COLO829 (cell line): ENCODE results near the gene OR2C1.

ENCODE experiments used
- DNase-seq: peaks from one replicate; pipeline ENCODE4 v3.0.0; 2012; ENCODE audit warnings: low spot score

OR2C1 gene

GRCh38 chr16:3400446-3400778, 44.7 kb downstream of the OR2C1 start:
- DNase-seq: no peak

DNA sequence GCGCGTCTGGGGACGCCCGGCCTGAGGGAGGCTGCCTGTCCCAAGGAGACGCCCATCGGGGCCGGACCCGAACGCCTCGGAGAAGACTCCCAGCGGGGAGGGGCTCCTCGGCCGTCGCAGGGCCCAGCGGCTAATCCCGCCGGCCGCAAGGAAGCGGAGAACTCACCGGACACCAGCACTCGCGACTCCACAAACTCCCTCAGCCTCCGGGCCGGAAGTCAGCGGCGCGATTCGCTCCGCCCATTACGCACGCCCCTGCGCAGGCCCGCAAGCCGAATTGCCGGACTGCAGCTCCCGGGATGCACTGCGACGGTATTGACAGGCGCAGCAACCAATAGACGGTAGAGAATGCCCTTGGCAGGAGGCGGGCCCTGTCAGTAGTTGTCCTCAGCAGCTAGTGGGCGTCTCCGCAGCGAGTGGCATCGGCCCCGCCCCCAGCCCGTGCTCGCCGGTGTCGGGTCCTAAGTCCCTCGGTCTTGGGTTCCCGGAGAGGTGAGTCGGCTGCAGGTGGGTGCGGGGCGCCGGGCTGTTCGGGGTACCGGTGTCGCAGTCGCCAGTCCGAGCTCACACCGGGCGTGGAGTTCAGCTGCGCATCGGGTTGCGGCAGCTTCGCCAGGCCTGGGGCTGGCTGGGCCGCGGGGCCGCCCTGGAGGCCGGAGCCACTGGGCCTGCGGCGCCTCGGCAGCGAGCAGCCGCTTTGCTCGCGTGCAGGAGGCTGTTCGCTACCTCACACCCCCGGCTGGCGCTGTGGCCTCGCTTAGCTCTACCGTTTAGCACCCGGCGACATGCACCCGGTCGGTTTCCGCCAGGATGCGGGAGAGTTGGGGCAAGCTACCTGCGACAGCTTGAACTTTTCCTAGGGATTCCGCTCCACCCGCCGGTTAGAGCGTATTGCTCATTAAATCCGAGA, 45.3 kb downstream of the OR2C1 start, which contains the start of the genes ZNF174 and ZSCAN32:
Gene ZNF174 (plus strand): TSS at position 437 of the 910 bp plus-strand sequence. CDS start 790 bp downstream, outside the sequence.
Gene ZSCAN32 (minus strand): TSS at position 226 of the 910 bp plus-strand sequence. CDS start 3,447 bp downstream, outside the sequence.
- peak; percentile 99 for DNase-seq

GRCh38 chr16:3401719-3402397, 46.2 kb downstream of the OR2C1 start:
- no peak for DNase-seq
